ENCODE measurements around the gene TNFRSF1B.

DNA sequence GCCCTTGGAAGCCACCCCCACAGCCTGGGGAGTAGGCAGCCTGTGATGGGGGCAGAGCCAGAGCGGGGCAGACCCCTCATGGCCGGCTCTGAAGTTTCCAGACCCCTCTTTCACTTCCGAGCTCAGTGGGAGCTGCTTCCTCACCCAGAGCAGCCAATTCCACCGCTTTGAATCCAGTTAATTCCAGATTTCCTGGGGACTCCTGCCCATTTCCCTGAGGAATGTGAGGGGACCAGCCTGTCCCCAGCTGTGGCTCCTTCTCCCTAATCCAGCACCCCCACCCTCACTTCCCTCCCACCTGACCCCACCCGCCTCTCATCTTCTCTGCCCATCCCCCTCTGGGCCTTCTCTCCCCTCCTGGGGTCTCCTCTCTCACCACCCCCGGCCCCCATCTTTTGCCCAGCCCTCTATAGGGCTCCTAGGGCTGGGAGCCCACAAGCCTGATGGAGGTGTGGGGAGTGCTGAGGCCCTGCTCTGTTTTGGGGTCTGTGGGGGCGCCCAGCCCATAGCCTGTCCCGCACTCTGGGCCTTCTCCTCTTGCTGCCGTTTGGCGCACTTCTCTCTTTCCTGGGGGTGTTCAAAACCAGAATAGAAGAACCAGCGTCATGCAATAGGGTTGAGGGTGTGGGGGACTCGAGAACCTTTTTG is 26.2 kb upstream of the TNFRSF1B start:
- TF ChIP-seq, protein P1, sequence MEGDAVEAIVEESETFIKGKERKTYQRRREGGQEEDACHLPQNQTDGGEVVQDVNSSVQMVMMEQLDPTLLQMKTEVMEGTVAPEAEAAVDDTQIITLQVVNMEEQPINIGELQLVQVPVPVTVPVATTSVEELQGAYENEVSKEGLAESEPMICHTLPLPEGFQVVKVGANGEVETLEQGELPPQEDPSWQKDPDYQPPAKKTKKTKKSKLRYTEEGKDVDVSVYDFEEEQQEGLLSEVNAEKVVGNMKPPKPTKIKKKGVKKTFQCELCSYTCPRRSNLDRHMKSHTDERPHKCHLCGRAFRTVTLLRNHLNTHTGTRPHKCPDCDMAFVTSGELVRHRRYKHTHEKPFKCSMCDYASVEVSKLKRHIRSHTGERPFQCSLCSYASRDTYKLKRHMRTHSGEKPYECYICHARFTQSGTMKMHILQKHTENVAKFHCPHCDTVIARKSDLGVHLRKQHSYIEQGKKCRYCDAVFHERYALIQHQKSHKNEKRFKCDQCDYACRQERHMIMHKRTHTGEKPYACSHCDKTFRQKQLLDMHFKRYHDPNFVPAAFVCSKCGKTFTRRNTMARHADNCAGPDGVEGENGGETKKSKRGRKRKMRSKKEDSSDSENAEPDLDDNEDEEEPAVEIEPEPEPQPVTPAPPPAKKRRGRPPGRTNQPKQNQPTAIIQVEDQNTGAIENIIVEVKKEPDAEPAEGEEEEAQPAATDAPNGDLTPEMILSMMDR (IDR thresholded peaks at IDR 0.05; ENCODE audit: low read length): no peak
- TF ChIP-seq EZH2 (optimal IDR thresholded peaks at IDR 0.05; ENCODE audit: low read depth, low read length): no peak
- TF ChIP-seq EZH2phosphoT487 (IDR thresholded peaks at IDR 0.05; ENCODE audit: low read length): no peak
